ENCODE measurements around the gene SCPEP1. TPM values are rescaled to one million over a fixed set of nuclear protein-coding genes. Genes with fewer than 3 reads are reported as not detected.

SCPEP1 gene
- polyA plus RNA-seq, 1 of the 3 experiments (the other 2 are of a cell fraction), result 99.6 TPM

DNA sequence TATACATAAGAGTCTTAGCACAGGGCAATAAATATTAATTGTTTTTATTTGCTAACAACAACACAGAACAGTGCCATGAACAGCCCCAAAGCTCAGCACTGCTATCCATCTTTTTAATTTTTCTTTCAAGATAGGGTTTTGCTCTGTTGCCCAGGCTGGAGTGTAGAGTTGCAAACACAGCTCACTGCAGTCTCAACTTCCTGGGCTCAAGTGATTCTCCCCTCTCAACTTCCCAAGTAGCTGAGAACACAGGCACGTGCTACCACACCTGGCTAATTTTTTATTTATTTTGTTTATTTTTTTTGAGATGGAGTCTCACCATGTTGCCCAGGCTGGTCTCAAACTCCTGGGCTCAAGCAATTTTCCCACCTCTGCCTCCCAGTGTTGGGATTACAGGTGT lies 59.5 kb downstream of the SCPEP1 start:
- no peaks in the 10 kb centered on the region for H3K9me2 ChIP-seq
- TF ChIP-seq SIN3A (IDR thresholded peaks at IDR 0.05; ENCODE audit: borderline replicate concordance, low read depth, low read length) (no peak), MXI1 (IDR thresholded peaks at IDR 0.05; ENCODE audit: low read depth, low read length) (no peak), JUND (IDR thresholded peaks at IDR 0.05) (no peak), IRF3 (IDR thresholded peaks at IDR 0.05; ENCODE audit: low read depth, low read length) (no peak), MEF2A (IDR thresholded peaks at IDR 0.05; ENCODE audit: borderline replicate concordance, low read depth) (no peak)
- H3K27ac ChIP-seq (ENCODE audit: low read depth in 2 of 2, low read length in 1 of 2), result no peak overlapping the region
- WGBS (ENCODE audit: low lambda C conversion rate), result 17% methylated on average over 1 of the region's 1 CpG
- ChIA-PET POLR2A (no interaction called here), CTCF (interaction anchor here (1.1 to 1.5 kb wide), 3 partner anchors 27 to 69 kb away, joined by 3 to 8 read pairs (median 4); no protein-coding TSS in a partner anchor)
- H3K9me3 ChIP-seq, result no peaks in the 10 kb centered on the region
- no peaks in the 10 kb centered on the region for H3K4me1 ChIP-seq (ENCODE audit: control insufficient read depth in 1 of 2, insufficient read depth in 2 of 2, low read depth in 1 of 2, low read length in 1 of 2)
- no peak for DNase-seq
- no peak overlapping the region for H3K9ac ChIP-seq
- no peaks in the 10 kb centered on the region for H4K20me1 ChIP-seq (ENCODE audit: insufficient read depth)
- no peak overlapping the region for H2AFZ ChIP-seq (ENCODE audit: low read depth)
- H3K27me3 ChIP-seq (ENCODE audit: insufficient read depth), result peaks cover 5% of the 10 kb centered on the region
- H3K36me3 ChIP-seq (replicated peaks in 1 of 2; ENCODE audit: control insufficient read depth in 1 of 2, insufficient read depth in 2 of 2, low read length in 1 of 2), result no peaks in the 10 kb centered on the region
- H3F3A ChIP-seq (replicated peaks; ENCODE audit: insufficient read depth), result no peaks in the 10 kb centered on the region
- no peaks in the 10 kb centered on the region for H3K79me2 ChIP-seq (ENCODE audit: insufficient read depth)
- H3K4me3 ChIP-seq (ENCODE audit: low read depth in 2 of 2, low read length in 1 of 2), result no peak overlapping the region
- no peak overlapping the region for H3K4me2 ChIP-seq

DNA sequence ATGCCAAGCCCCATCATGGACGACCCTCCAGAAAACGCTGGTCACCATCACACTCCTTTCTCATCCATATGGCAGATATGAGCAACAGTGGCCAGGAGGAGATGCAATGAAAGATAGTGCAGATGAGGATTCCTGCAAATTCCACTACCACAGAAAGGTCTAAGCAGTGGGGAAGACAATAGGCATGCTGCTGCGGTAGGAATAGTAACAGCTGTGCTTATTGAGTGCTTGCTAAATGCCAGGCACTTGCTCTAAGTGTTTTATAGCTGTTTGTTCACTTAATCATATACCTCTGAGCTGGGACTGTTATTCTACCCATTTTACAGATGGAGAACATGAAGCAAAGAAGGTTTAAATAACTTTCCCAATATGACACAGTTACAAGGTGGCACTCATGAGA lies 60.6 kb downstream of the SCPEP1 start:
- no peaks in the 10 kb centered on the region for H3K9me2 ChIP-seq
- DNase-seq, result no peak
- POLR2A ChIA-PET, result no interaction called here

More for the DNA sequence above, 60.6 kb downstream of the SCPEP1 start:
- no peak overlapping the region for H3K27ac ChIP-seq (ENCODE audit: low read depth in 2 of 2, low read length in 1 of 2)
- H2AFZ ChIP-seq (ENCODE audit: low read depth), result no peak overlapping the region
- no peaks in the 10 kb centered on the region for H3K79me2 ChIP-seq (ENCODE audit: insufficient read depth)
- no peak for TF ChIP-seq MAX (IDR thresholded peaks at IDR 0.05; ENCODE audit: low read depth)
- TF ChIP-seq, protein P1, sequence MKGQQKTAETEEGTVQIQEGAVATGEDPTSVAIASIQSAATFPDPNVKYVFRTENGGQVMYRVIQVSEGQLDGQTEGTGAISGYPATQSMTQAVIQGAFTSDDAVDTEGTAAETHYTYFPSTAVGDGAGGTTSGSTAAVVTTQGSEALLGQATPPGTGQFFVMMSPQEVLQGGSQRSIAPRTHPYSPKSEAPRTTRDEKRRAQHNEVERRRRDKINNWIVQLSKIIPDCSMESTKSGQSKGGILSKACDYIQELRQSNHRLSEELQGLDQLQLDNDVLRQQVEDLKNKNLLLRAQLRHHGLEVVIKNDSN (IDR thresholded peaks at IDR 0.05; ENCODE audit: borderline replicate concordance, low read depth), result no peak
- TF ChIP-seq ELF1 (IDR thresholded peaks at IDR 0.05), result no peak
- no peak for TF ChIP-seq TCF12 (IDR thresholded peaks at IDR 0.05)
- TF ChIP-seq FOSL2 (IDR thresholded peaks at IDR 0.05; ENCODE audit: borderline replicate concordance, low read depth), result no peak
- TF ChIP-seq TEAD4 (IDR thresholded peaks at IDR 0.05; ENCODE audit: borderline replicate concordance, insufficient read depth), result no peak
- no peak for TF ChIP-seq JUND (IDR thresholded peaks at IDR 0.05)
- TF ChIP-seq RFX5 (IDR thresholded peaks at IDR 0.05; ENCODE audit: low read length), result no peak
- H3K4me1 ChIP-seq (ENCODE audit: control insufficient read depth in 1 of 2, insufficient read depth in 2 of 2, low read depth in 1 of 2, low read length in 1 of 2), result no peaks in the 10 kb centered on the region
- H4K20me1 ChIP-seq (ENCODE audit: insufficient read depth), result no peaks in the 10 kb centered on the region
- H3K4me2 ChIP-seq, result no peak overlapping the region
- no peak overlapping the region for H3K9ac ChIP-seq
- H3K9me3 ChIP-seq, result no peaks in the 10 kb centered on the region
- no peaks in the 10 kb centered on the region for H3F3A ChIP-seq (replicated peaks; ENCODE audit: insufficient read depth)
- H3K4me3 ChIP-seq (ENCODE audit: low read depth in 2 of 2, low read length in 1 of 2), result no peak overlapping the region
- peaks cover 5% of the 10 kb centered on the region for H3K27me3 ChIP-seq (ENCODE audit: insufficient read depth)
- CTCF ChIA-PET, result interaction anchor here (1.1 kb wide), 1 partner anchor 36 kb away, joined by 3 read pairs; no protein-coding TSS in a partner anchor
- no peaks in the 10 kb centered on the region for H3K36me3 ChIP-seq (replicated peaks in 1 of 2; ENCODE audit: control insufficient read depth in 1 of 2, insufficient read depth in 2 of 2, low read length in 1 of 2)
- 13% methylated on average over 3 of the region's 3 CpGs for WGBS (ENCODE audit: low lambda C conversion rate)
